ENCODE measurements around the gene MTFP1.

GRCh38 chr22:30406400-30406799 lies 19.2 kb upstream of the MTFP1 start:
- TF ChIP-seq, protein P1, sequence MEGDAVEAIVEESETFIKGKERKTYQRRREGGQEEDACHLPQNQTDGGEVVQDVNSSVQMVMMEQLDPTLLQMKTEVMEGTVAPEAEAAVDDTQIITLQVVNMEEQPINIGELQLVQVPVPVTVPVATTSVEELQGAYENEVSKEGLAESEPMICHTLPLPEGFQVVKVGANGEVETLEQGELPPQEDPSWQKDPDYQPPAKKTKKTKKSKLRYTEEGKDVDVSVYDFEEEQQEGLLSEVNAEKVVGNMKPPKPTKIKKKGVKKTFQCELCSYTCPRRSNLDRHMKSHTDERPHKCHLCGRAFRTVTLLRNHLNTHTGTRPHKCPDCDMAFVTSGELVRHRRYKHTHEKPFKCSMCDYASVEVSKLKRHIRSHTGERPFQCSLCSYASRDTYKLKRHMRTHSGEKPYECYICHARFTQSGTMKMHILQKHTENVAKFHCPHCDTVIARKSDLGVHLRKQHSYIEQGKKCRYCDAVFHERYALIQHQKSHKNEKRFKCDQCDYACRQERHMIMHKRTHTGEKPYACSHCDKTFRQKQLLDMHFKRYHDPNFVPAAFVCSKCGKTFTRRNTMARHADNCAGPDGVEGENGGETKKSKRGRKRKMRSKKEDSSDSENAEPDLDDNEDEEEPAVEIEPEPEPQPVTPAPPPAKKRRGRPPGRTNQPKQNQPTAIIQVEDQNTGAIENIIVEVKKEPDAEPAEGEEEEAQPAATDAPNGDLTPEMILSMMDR (IDR thresholded peaks at IDR 0.05; ENCODE audit: low read length), result no peak
- TF ChIP-seq EZH2 (IDR thresholded peaks at IDR 0.05; ENCODE audit: borderline replicate concordance, low read length), result no peak

Data from OCI-LY1 (cell line).